SH-SY5Y (cell line): ENCODE measurements around the gene CRAT.

ENCODE experiments used
- GATA2 ChIP-seq: IDR thresholded peaks from 2 replicates; pipeline ENCODE4 v1.6.1; 2011; ENCODE audit warnings: mild to moderate bottlenecking, low read depth, low read length
- GATA3 ChIP-seq: IDR thresholded peaks from 2 replicates; pipeline ENCODE4 v1.6.1; 2011; ENCODE audit warnings: low read depth, mild to moderate bottlenecking, low read length, moderate library complexity

Gene CRAT

DNA sequence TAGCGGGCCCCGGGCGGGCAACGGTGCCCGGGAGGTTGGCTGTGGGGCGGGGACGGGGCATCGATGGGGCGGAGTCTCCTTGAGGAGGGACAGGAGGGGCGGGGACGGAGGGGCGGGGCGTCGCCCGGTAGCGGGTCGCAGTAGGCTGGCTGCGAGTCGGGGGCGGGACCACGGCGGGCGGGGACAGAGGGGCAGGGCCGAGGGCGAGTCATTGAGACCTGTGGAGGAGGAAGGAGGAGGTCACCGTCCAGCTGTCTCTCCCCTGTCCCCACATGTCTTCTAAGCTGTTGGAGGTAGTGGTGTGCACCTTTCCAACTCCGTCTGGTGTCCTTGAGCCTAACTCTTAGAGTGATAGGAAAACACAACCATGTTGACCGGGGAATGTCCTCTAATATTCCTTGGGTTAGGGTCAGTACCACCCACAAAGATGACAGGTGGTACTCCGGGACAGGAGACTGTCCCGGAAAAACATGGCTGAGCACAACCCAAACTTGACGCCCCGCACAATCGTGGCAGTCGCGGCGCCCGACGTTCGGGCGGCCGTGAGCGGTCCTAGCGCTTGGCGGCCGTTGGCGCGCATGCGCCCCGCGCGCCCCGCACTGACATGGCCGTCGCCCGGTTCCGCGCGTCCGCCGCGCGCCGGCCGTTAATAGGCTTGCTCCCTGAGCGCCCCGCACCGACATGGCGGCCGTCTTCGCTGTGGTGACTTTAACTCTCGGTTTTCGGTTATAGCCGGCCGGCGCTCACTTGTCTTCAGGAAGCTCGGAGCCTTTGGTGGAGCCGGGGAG lies at the start of gene CRAT, which contains the start of gene PTPA:
TSS of gene CRAT (minus strand) at position 54 of the 788 bp plus-strand sequence. CDS start 284 bp downstream, outside the sequence.
TSS of gene PTPA (plus strand) at position 676 of the 788 bp plus-strand sequence. CDS start 186 bp downstream, outside the sequence.
- no peak for TF ChIP-seq GATA2
- TF ChIP-seq GATA3 = no peak

GRCh38 chr9:129156163-129156562 lies 45.6 kb upstream of the CRAT start:
- TF ChIP-seq GATA3 (no peak), GATA2 (no peak)

DNA sequence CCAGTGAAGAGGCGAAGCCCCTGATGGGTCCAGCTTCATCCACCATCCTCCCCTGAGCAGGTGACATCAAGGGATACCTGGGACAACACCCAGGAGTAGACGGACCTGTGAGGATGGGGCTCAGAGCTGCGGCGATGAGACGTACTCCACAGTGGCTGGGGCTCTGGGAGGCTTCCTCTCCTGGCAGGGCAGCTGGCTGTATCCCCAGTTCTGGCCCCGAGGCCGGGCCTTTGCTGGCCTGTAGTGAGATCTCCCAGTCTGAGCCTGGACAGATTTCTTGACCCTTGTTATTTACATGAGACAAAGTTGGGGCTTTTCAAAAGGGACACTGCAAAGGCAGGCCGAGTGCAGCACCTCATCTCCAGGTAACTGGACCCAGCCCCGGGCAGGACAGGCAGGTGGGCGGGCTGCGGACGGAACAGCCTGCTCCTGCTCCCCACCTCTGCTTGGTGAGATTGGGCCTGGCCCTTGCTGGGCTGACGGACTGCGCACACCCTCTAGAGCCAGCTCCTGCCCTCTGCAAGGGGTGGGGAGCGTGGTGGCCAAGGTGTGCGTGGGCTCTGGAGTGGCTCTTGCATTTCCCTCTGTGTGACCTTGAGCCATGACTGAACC lies 44.4 kb upstream of the CRAT start:
- no peak for TF ChIP-seq GATA3

DNA sequence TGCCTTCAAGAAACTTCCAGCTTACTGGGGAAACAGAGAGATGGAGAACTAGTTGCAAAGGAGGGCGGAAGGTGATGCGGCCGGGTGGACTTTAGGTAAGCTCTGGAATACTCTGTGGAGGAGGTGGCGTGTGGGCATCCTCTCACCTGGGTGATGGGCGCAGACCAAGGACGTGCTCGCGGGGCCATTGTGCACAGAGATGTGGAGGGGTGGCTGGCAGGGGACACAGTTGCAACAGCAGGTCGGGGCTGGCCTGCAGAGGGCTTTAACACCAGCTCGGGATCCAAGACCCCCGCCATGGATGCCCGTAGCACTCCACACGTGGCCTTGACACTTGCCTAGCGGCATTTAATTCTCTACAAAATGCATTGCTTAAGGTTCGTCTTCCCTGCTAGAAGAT lies 40.9 kb upstream of the CRAT start:
- no peak for TF ChIP-seq GATA3

DNA sequence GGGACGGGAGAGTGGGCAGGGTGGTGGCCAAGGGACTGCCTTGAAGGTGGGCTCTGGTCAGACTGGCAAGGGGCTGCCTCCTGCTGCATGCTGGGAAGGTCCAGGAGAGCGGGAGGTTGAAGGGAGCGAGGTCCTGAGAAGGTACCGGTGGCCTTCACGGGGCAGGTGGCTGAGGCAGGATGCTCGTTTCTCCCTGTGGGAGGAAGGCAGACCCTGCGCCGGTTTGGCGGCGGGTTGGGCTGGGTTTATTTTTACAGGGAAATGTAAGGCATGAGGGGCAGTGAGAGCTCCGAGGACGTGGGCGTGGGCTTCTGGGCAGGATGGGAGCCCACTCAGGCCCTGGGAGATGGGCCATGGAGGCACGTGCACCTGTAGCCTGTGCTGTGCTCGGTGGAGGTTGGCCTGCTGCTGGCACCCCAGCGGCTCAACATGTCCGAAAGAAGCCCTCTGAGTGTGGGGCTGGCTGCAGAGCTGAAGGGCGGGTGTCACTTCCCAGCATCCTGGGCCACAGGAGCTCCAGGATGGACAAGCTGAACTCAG lies 40.1 kb upstream of the CRAT start:
- no peak for TF ChIP-seq GATA3
- no peak for TF ChIP-seq GATA2

GRCh38 chr9:129150122-129150521 lies 39.5 kb upstream of the CRAT start:
- TF ChIP-seq GATA3 (no peak), GATA2 (no peak)

GRCh38 chr9:129149442-129149841 lies 38.8 kb upstream of the CRAT start:
- TF ChIP-seq GATA3 (no peak), GATA2 (no peak)

DNA sequence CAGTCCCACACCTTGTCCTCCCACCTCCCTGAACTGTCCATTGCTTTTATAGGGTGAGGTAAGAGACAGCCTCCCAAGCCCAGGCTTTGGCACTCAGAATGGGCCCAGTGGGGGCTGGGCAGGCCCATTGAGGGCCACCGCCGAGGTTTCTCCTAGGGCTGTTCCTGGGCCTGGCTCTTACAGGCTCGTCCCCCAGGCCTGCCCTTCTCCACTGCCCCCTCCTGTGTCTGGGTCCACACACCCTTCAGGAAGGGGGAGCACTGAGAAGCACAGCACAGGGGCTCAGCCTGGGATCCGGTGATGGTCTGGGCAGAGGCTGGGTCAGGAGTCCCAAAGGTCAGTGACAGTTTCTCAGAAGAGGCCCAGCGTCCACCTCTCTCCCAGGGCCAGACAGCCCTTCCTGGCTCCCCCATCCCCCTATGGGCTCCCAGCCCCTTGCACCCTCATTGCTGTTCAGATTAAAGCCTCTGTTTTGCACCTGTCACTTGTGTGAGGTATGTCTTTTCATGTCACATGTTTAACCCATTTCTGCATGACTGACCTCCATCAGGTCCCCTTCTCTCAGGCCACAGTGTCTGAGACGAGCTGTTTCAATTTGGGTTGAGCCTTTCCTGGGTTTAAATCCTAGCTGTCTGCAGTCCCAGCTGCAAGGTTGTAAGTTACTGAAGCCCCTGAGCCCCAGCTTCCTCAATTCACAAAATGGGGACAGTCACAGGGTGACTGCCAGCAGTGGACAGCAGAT lies 38.0 kb upstream of the CRAT start:
- TF ChIP-seq GATA2 (no peak), GATA3 (no peak)

GRCh38 chr9:129146441-129146941 lies 35.9 kb upstream of the CRAT start:
- TF ChIP-seq GATA3 = no peak
- TF ChIP-seq GATA2 = no peak

- TF ChIP-seq GATA3 (no peak), GATA2 (no peak)
Observed at GRCh38 chr9:129145841-129146292, 35.3 kb upstream of the CRAT start.

DNA sequence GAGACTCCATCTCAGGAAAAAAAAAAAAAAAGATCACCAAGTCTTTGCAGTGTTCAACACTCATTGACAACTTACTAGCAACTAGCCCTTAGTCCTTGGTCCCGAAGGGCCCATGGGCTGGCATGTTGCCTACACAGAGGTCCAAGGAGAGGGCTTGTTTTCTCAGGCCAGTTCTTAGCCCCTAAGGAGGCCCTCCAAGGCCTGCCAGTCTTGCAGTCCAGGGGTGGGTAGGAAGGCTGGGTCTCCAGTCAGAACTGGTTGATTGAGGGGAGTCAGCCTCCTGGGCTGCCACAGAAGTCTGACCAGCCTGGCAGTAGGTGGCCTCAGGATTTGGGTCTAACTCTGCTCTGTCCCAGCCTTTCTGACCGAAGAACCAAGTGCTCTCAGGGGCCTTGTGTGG lies 34.7 kb upstream of the CRAT start:
- TF ChIP-seq GATA3 = no peak
- no peak for TF ChIP-seq GATA2

DNA sequence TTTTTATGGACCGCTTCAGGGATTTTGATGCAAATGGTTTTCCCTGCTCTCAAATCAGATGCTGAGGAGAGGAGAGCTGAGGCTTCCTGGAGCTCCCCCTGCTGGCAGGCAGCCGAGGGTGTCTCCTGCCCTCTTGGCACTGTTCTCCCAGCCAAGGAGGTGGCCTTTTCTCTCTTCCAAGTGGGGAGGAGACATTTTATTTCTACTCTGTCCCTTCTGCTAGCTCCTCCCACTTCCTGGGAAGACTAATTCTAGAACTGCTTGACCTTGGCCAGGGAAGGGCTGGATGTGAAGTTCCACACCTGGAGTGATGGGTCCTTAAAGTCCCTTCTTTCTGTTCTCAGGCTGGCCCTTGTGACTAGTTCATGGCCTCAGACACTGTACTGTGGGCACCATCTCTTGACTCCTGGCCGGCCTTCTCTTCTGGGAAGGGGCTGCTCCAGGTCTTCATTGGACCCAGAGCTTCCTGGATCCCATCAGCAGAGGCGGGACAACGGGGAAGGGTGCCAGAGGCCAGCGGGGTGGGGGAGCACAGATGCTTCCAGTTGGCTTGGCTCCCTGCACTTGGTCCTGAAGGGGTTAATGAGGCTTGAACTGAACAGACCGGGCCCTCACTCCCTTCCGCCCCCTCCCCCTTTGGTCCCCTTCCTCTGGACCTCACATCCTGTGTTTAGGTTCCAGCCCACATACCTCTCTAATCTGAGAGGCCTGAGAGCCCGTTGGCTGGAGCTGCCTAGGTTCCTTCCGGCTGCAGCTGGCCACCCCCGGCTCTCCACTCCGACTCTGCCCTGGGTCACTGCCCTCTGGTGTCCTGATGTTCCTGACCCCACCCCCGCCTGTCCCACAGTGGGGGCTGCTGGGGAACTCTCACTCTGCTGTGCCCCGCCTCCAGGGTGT lies 32.7 kb upstream of the CRAT start:
- no peak for TF ChIP-seq GATA2
- no peak for TF ChIP-seq GATA3
